WTC11 (cell line): Measurements from ENCODE around the gene ZFYVE28. TPM values are rescaled to one million over a fixed set of nuclear protein-coding genes. Genes with fewer than 3 reads are reported as not detected.
A peak's percentile ranks its signal among the peaks of the same experiment; 100 is the strongest.

Source experiments
- ATAC-seq: fragments of 200-7000 bp; cut with Tn5 transposase; 2 replicates; pipeline ENCODE4 v1.10.0; 2021; ENCODE audit warnings: mild to moderate bottlenecking, moderate library complexity
- CTCF ChIA-PET: fragments of 300-600 bp; sonication (Branson Sonifier 250); formaldehyde crosslinking; loops from one replicate; lab custom pipeline; 2021; ENCODE audit warnings: antibody characterized with exemption; lab: Charles Lee
- POLR2A ChIA-PET: fragments of 350-600 bp; sonication (Branson Sonifier 250); formaldehyde crosslinking; loops from one replicate; lab custom pipeline; 2021; ENCODE audit warnings: antibody characterized with exemption; lab: Charles Lee
- DNase-seq: peaks from one replicate; pipeline ENCODE4 v3.0.0; 2021; ENCODE audit warnings: low spot score
- H3K27ac Mint-ChIP-seq: 2 replicates; pipeline ENCODE4 v1.8.0; 2021; ENCODE audit warnings: mixed read lengths
- H3K27me3 Mint-ChIP-seq: 2 replicates; pipeline ENCODE4 v1.8.0; 2021; ENCODE audit warnings: low read depth, mild to moderate bottlenecking, moderate library complexity, mixed read lengths
- H3K36me3 Mint-ChIP-seq: 2 replicates; pipeline ENCODE4 v1.8.0; 2021; ENCODE audit warnings: mixed read lengths
- H3K4me1 Mint-ChIP-seq: 2 replicates; pipeline ENCODE4 v1.8.0; 2022; ENCODE audit warnings: mixed read lengths
- H3K4me3 Mint-ChIP-seq: 2 replicates; pipeline ENCODE4 v1.8.0; 2021; ENCODE audit warnings: mild to moderate bottlenecking, moderate library complexity, mixed read lengths
- H3K9me3 Mint-ChIP-seq: 2 replicates; pipeline ENCODE4 v1.8.0; 2021; ENCODE audit warnings: mixed read lengths
- ARID4B ChIP-seq: sonication (generic); formaldehyde crosslinking; IDR thresholded peaks from 2 replicates; pipeline ENCODE4 v1.8.0; 2023; ENCODE audit warnings: missing genetic modification reagents, mild to moderate bottlenecking, borderline replicate concordance
- CBFB ChIP-seq: sonication (generic); formaldehyde crosslinking; IDR thresholded peaks from 2 replicates; pipeline ENCODE4 v1.8.1; 2022; ENCODE audit warnings: mild to moderate bottlenecking, low read depth, missing genetic modification reagents
- CDX4 ChIP-seq: fragments of 250-450 bp; sonication (Bioruptor Pico); IDR thresholded peaks from 2 replicates; pipeline ENCODE4 v1.9.0; 2021; ENCODE audit warnings: moderate library complexity, mild to moderate bottlenecking, inconsistent platforms, borderline replicate concordance
- ELF4 ChIP-seq: sonication (generic); formaldehyde crosslinking; IDR thresholded peaks from 2 replicates; pipeline ENCODE4 v1.8.1; 2022; ENCODE audit warnings: low read depth, mild to moderate bottlenecking, moderate library complexity, missing genetic modification reagents
- MLX ChIP-seq: sonication (generic); formaldehyde crosslinking; IDR thresholded peaks from 2 replicates; pipeline ENCODE4 v1.8.1; 2023; ENCODE audit warnings: mild to moderate bottlenecking, missing genetic modification reagents, moderate library complexity
- RELA ChIP-seq: sonication (generic); formaldehyde crosslinking; IDR thresholded peaks from 2 replicates; pipeline ENCODE4 v1.8.1; 2022; ENCODE audit warnings: missing genetic modification reagents, mild to moderate bottlenecking, borderline replicate concordance
- SMAD4 ChIP-seq: sonication (generic); formaldehyde crosslinking; IDR thresholded peaks from 2 replicates; pipeline ENCODE4 v1.8.0; 2022; ENCODE audit warnings: mild to moderate bottlenecking, missing genetic modification reagents
- STAT6 ChIP-seq: sonication (generic); formaldehyde crosslinking; conservative IDR thresholded peaks from 2 replicates; pipeline ENCODE4 v1.8.1; 2023; ENCODE audit warnings: mild to moderate bottlenecking, low read depth, missing genetic modification reagents, moderate library complexity
- TEAD4 ChIP-seq: sonication (generic); formaldehyde crosslinking; IDR thresholded peaks from 2 replicates; pipeline ENCODE4 v1.8.0; 2022; ENCODE audit warnings: mild to moderate bottlenecking, missing genetic modification reagents
- ZBTB21 ChIP-seq: sonication (generic); formaldehyde crosslinking; IDR thresholded peaks from 2 replicates; pipeline ENCODE4 v1.8.1; 2023; ENCODE audit warnings: mild to moderate bottlenecking, missing genetic modification reagents, borderline replicate concordance
- ZNF138 ChIP-seq: sonication (generic); formaldehyde crosslinking; conservative IDR thresholded peaks from 2 replicates; pipeline ENCODE4 v1.8.1; 2022; ENCODE audit warnings: mild to moderate bottlenecking, moderate library complexity, missing genetic modification reagents
- ZNF281 ChIP-seq: sonication (generic); formaldehyde crosslinking; IDR thresholded peaks from 2 replicates; pipeline ENCODE4 v1.8.0; 2023; ENCODE audit warnings: mild to moderate bottlenecking, missing genetic modification reagents
- ZNF396 ChIP-seq: fragments of 250-450 bp; sonication (Bioruptor Pico); IDR thresholded peaks from 2 replicates; pipeline ENCODE4 v1.8.0; 2021; ENCODE audit warnings: mild to moderate bottlenecking, moderate library complexity, borderline replicate concordance
- ZNF416 ChIP-seq: fragments of 250-450 bp; sonication (Bioruptor Pico); IDR thresholded peaks from 2 replicates; pipeline ENCODE4 v1.9.0; 2021; ENCODE audit warnings: mild to moderate bottlenecking, inconsistent platforms
- ZNF512 ChIP-seq: sonication (generic); formaldehyde crosslinking; IDR thresholded peaks from 2 replicates; pipeline ENCODE4 v1.8.1; 2022; ENCODE audit warnings: missing genetic modification reagents, borderline replicate concordance
- ZNF671 ChIP-seq: fragments of 250-450 bp; sonication (Bioruptor Pico); IDR thresholded peaks from 2 replicates; pipeline ENCODE4 v1.8.0; 2021; ENCODE audit warnings: mild to moderate bottlenecking
- total RNA-seq: library from RNA; stranded (reverse); gene quantifications from 3 replicates; pipeline ENCODE4 v1.2.3, GENCODE V29; 2021

The ZFYVE28 gene
- total RNA-seq, 1 experiment from 2014 or later, result 7.8 TPM

GRCh38 chr4:2269618-2270163 is 148.8 kb downstream of the ZFYVE28 start:
- no peak overlapping the region for H3K27ac Mint-ChIP-seq
- H3K4me1 Mint-ChIP-seq, result peaks cover 9% of the 10 kb centered on the region
- DNase-seq, result no peak
- POLR2A ChIA-PET, result no interaction called here
- H3K36me3 Mint-ChIP-seq, result no peaks in the 10 kb centered on the region
- CTCF ChIA-PET, result interaction anchor here (0.5 to 1.2 kb wide), 13 partner anchors 12 to 276 kb away, joined by 3 to 12 read pairs (median 3); partner anchors contain the start of genes CFAP99, HAUS3 and POLN
- TF ChIP-seq ARID4B (no peak), ZNF512 (CRISPR knock-in tag) (no peak), TEAD4 (no peak), ZBTB21 (no peak), ELF4 (no peak), RELA (CRISPR knock-in tag) (no peak), CBFB (CRISPR knock-in tag) (no peak), ZNF416 (CRISPR knock-in tag) (no peak), ZNF281 (CRISPR knock-in tag) (no peak), SMAD4 (no peak), ZNF671 (no peak), MLX (CRISPR knock-in tag) (no peak), CDX4 (CRISPR knock-in tag) (no peak)
- no peak for ATAC-seq
- H3K27me3 Mint-ChIP-seq, result no peaks in the 10 kb centered on the region
- no peak overlapping the region for H3K4me3 Mint-ChIP-seq
- H3K9me3 Mint-ChIP-seq, result no peaks in the 10 kb centered on the region

GRCh38 chr4:2269206-2269531 is 149.3 kb downstream of the ZFYVE28 start:
- CTCF ChIA-PET, result interaction anchor here (0.5 to 1.8 kb wide), 14 partner anchors 13 to 276 kb away, joined by 3 to 12 read pairs (median 4); partner anchors contain the start of genes CFAP99, HAUS3 and POLN
- POLR2A ChIA-PET, result no interaction called here
- H3K4me3 Mint-ChIP-seq, result no peak overlapping the region
- peaks cover 9% of the 10 kb centered on the region for H3K4me1 Mint-ChIP-seq
- no peaks in the 10 kb centered on the region for H3K27me3 Mint-ChIP-seq
- H3K27ac Mint-ChIP-seq, result no peak overlapping the region
- TF ChIP-seq ZNF138 (CRISPR knock-in tag), result 0 out of 2 replicates have a peak, but pooled peaks have one; percentile 24
- TF ChIP-seq ZNF396 (CRISPR knock-in tag), result no peak
- peak; percentile 68 for TF ChIP-seq ZNF281 (CRISPR knock-in tag)
- TF ChIP-seq STAT6 (CRISPR knock-in tag), result no peak
- ATAC-seq (peak; percentile 69), DNase-seq (peak; percentile 35)
- H3K9me3 Mint-ChIP-seq, result no peaks in the 10 kb centered on the region
- H3K36me3 Mint-ChIP-seq, result no peaks in the 10 kb centered on the region
